ENCODE measurements around the gene STARD13.

STARD13 gene

DNA sequence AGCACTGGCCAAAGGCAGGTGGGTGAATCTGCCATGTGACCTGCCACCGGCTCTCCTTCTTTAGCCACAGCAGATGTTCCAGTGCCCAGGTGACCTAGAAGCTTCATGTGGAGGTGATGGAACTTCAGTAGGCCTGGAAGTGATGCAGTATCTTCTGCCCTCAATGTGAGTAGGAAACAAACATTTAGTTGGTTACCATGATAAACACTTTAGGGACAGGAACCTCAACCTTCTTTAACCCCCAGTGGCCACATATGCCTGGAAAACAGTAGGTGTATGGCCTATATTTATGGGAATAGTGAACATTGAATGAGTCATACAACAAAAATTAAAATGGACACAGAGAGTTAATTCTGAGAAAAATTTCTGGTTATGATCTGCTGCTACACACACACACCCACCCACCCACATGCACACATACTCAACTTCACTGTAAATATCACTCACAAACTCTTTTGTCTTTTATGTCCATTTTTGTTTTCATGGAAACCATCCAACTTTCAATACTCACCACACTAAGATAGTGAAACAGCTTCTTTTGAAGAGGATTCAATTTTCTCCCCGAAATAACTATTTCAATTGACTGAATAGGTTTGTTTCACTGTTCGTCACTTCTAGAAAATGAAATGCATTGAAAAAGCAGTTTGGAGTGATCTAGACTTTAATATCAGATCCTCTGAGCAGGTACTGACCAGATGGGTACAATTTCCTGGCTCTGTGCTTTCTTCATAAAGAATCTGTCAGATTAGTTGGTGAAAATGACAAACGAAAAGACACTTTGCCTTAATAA, 97.3 kb downstream of the STARD13 start:
- Histone ChIP-seq H3K27ac (ENCODE audit: low read length) (no peak overlapping the region), H3K36me3 (ENCODE audit: control insufficient read depth, insufficient read depth, low read length) (no peaks in the 10 kb centered on the region), H3K4me1 (ENCODE audit: control insufficient read depth, insufficient read depth, low read length) (peaks cover 3% of the 10 kb centered on the region), H3K4me3 (ENCODE audit: low read length) (no peak overlapping the region), H3K9me3 (ENCODE audit: control insufficient read depth, insufficient read depth, low read length) (no peaks in the 10 kb centered on the region), H3K27me3 (ENCODE audit: control insufficient read depth, insufficient read depth, low read length) (no peaks in the 10 kb centered on the region)
- WGBS (ENCODE audit: insufficient coverage, insufficient read length) = no CpG with 5 or more reads among the region's 4 CpGs
- DNase-seq (ENCODE audit: low read depth, low spot score) = no peak

DNA sequence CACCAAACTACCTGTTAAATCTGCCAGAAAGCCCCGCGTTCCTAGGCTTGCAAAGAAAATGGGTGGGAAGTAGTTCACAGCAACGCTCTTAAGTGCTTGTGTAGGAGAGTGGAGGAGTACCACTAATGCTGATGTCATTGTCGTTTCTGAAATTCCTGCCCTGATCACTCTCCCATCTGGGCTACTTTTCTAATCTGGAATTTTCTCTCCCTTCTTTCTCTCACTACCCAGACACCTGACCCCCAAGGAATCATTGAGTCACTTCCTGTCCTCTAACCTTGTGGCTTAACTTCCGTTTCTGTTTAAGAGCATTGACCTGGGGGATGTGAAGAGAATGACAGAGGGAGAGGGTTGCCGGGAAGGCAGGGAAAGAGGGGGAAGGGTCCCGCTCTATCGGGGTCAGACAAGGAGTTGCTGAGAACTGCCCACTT, 98.7 kb downstream of the STARD13 start:
- peaks cover 3% of the 10 kb centered on the region for H3K4me1 ChIP-seq (ENCODE audit: control insufficient read depth, insufficient read depth, low read length)
- no peak for DNase-seq (ENCODE audit: low read depth, low spot score)
- no peak overlapping the region for H3K27ac ChIP-seq (ENCODE audit: low read length)
- no peaks in the 10 kb centered on the region for H3K9me3 ChIP-seq (ENCODE audit: control insufficient read depth, insufficient read depth, low read length)
- H3K27me3 ChIP-seq (ENCODE audit: control insufficient read depth, insufficient read depth, low read length) = peaks cover 2% of the 10 kb centered on the region; the same call in 1 of the 2 replicates
- no CpG with 5 or more reads among the region's 8 CpGs for WGBS (ENCODE audit: insufficient coverage, insufficient read length)
- no peaks in the 10 kb centered on the region for H3K36me3 ChIP-seq (ENCODE audit: control insufficient read depth, insufficient read depth, low read length)
- H3K4me3 ChIP-seq (ENCODE audit: low read length) = no peak overlapping the region

DNA sequence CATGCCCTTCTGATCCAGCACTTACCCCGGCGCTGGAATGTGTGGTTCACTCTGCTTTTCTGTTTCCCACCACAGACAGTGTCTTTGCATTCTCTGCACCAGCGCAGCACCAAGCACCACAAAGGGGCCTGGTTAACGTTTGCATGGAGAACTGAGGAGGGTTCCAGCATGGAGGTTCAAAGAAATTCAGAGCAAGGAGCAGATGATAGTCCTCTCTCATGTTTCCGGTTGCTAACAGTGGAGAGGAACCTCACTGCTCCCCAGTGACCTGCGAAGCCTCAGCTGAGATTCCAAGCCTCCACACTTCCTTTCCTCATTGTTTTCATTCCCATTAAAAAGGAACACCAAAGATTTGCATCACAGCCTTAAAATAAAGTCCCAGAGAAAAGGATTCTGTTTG, 99.7 kb downstream of the STARD13 start:
- no peaks in the 10 kb centered on the region for H3K36me3 ChIP-seq (ENCODE audit: control insufficient read depth, insufficient read depth, low read length)
- H3K4me3 ChIP-seq (ENCODE audit: low read length) = no peak overlapping the region
- H3K4me1 ChIP-seq (ENCODE audit: control insufficient read depth, insufficient read depth, low read length) = peaks cover 3% of the 10 kb centered on the region
- H3K27me3 ChIP-seq (ENCODE audit: control insufficient read depth, insufficient read depth, low read length) = peaks cover 4% of the 10 kb centered on the region; the same call in 1 of the 2 replicates
- WGBS (ENCODE audit: insufficient coverage, insufficient read length) = no CpG with 5 or more reads among the region's 6 CpGs
- no peaks in the 10 kb centered on the region for H3K9me3 ChIP-seq (ENCODE audit: control insufficient read depth, insufficient read depth, low read length)
- no peak for DNase-seq (ENCODE audit: low read depth, low spot score)
- no peak overlapping the region for H3K27ac ChIP-seq (ENCODE audit: low read length)

DNA sequence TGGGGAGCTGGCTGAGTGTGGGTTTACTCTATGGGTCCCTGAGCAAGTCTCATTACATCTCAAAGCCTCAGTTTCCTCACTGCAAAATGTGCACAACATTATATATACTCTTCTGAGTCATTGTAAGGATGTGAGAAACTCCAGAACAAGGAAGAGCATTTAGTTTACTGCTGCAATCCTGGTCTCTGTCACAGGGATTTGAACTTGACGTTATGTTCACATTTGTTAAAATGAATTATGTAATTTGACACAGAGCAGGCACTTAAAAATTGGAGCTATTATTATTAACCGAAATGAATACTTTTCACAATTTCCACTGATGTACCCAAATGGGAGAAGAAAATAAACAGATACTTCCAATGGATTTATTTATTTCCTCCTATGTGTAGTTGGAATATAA, 101.0 kb downstream of the STARD13 start:
- Histone ChIP-seq H3K9me3 (ENCODE audit: control insufficient read depth, insufficient read depth, low read length) (no peaks in the 10 kb centered on the region), H3K4me1 (ENCODE audit: control insufficient read depth, insufficient read depth, low read length) (peaks cover 4% of the 10 kb centered on the region), H3K36me3 (ENCODE audit: control insufficient read depth, insufficient read depth, low read length) (no peaks in the 10 kb centered on the region), H3K27me3 (ENCODE audit: control insufficient read depth, insufficient read depth, low read length) (peaks cover 4% of the 10 kb centered on the region; the same call in 1 of the 2 replicates), H3K4me3 (ENCODE audit: low read length) (no peak overlapping the region), H3K27ac (ENCODE audit: low read length) (no peak overlapping the region)
- no CpG with 5 or more reads among the region's 2 CpGs for WGBS (ENCODE audit: insufficient coverage, insufficient read length)
- no peak for DNase-seq (ENCODE audit: low read depth, low spot score)

GRCh38 chr13:33184112-33184490, 101.5 kb downstream of the STARD13 start:
- Histone ChIP-seq H3K9me3 (ENCODE audit: control insufficient read depth, insufficient read depth, low read length) (no peaks in the 10 kb centered on the region), H3K4me1 (ENCODE audit: control insufficient read depth, insufficient read depth, low read length) (peaks cover 4% of the 10 kb centered on the region), H3K36me3 (ENCODE audit: control insufficient read depth, insufficient read depth, low read length) (no peaks in the 10 kb centered on the region), H3K4me3 (ENCODE audit: low read length) (no peak overlapping the region), H3K27ac (ENCODE audit: low read length) (no peak overlapping the region), H3K27me3 (ENCODE audit: control insufficient read depth, insufficient read depth, low read length) (peaks cover 4% of the 10 kb centered on the region; the same call in 1 of the 2 replicates)
- DNase-seq (ENCODE audit: low read depth, low spot score) = no peak
- WGBS (ENCODE audit: insufficient coverage, insufficient read length) = no CpG with 5 or more reads among the region's 2 CpGs

GRCh38 chr13:33183431-33184111, 102.0 kb downstream of the STARD13 start:
- Histone ChIP-seq H3K27me3 (ENCODE audit: control insufficient read depth, insufficient read depth, low read length) (peaks cover 4% of the 10 kb centered on the region; the same call in 1 of the 2 replicates), H3K27ac (ENCODE audit: low read length) (no peak overlapping the region), H3K4me1 (ENCODE audit: control insufficient read depth, insufficient read depth, low read length) (peaks cover 4% of the 10 kb centered on the region), H3K4me3 (ENCODE audit: low read length) (no peak overlapping the region), H3K9me3 (ENCODE audit: control insufficient read depth, insufficient read depth, low read length) (no peaks in the 10 kb centered on the region), H3K36me3 (ENCODE audit: control insufficient read depth, insufficient read depth, low read length) (no peaks in the 10 kb centered on the region)
- DNase-seq (ENCODE audit: low read depth, low spot score) = no peak
- no CpG with 5 or more reads among the region's 3 CpGs for WGBS (ENCODE audit: insufficient coverage, insufficient read length)

GRCh38 chr13:33182729-33183128, 102.8 kb downstream of the STARD13 start:
- no peaks in the 10 kb centered on the region for H3K9me3 ChIP-seq (ENCODE audit: control insufficient read depth, insufficient read depth, low read length)
- no peak for DNase-seq (ENCODE audit: low read depth, low spot score)
- WGBS (ENCODE audit: insufficient coverage, insufficient read length) = no CpG with 5 or more reads among the region's 9 CpGs
- peaks cover 4% of the 10 kb centered on the region for H3K4me1 ChIP-seq (ENCODE audit: control insufficient read depth, insufficient read depth, low read length)
- H3K27me3 ChIP-seq (ENCODE audit: control insufficient read depth, insufficient read depth, low read length) = peaks cover 5% of the 10 kb centered on the region; the same call in 1 of the 2 replicates
- H3K36me3 ChIP-seq (ENCODE audit: control insufficient read depth, insufficient read depth, low read length) = no peaks in the 10 kb centered on the region
- no peak overlapping the region for H3K27ac ChIP-seq (ENCODE audit: low read length)
- H3K4me3 ChIP-seq (ENCODE audit: low read length) = no peak overlapping the region

DNA sequence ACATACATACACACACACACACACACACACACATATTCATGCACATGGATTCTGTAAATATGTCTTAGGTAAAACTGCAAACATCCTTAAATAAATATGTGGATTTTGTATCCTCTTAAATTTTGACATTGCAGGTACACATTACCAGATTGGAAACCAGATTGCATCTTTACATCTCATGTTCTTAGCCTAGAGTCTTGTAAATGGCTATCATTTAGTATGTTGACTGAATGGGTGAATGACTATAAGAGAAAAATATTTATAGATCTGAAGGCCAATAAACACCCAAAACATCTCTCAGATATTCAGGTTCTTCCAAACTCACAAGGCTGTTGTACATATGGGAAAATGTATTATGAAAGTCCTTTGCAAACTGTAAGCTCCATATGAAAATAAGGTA, 104.3 kb downstream of the STARD13 start:
- Histone ChIP-seq H3K4me3 (ENCODE audit: low read length) (no peak overlapping the region), H3K9me3 (ENCODE audit: control insufficient read depth, insufficient read depth, low read length) (no peaks in the 10 kb centered on the region), H3K27me3 (ENCODE audit: control insufficient read depth, insufficient read depth, low read length) (peaks cover 5% of the 10 kb centered on the region; the same call in 1 of the 2 replicates), H3K4me1 (ENCODE audit: control insufficient read depth, insufficient read depth, low read length) (peaks cover 4% of the 10 kb centered on the region), H3K27ac (ENCODE audit: low read length) (no peak overlapping the region), H3K36me3 (ENCODE audit: control insufficient read depth, insufficient read depth, low read length) (no peaks in the 10 kb centered on the region)
- no peak for DNase-seq (ENCODE audit: low read depth, low spot score)

- peaks cover 5% of the 10 kb centered on the region; the same call in 1 of the 2 replicates for H3K27me3 ChIP-seq (ENCODE audit: control insufficient read depth, insufficient read depth, low read length)
- H3K36me3 ChIP-seq (ENCODE audit: control insufficient read depth, insufficient read depth, low read length) = no peaks in the 10 kb centered on the region
- no peak overlapping the region for H3K4me3 ChIP-seq (ENCODE audit: low read length)
- no CpG with 5 or more reads among the region's 5 CpGs for WGBS (ENCODE audit: insufficient coverage, insufficient read length)
- H3K9me3 ChIP-seq (ENCODE audit: control insufficient read depth, insufficient read depth, low read length) = no peaks in the 10 kb centered on the region
- peaks cover 1% of the 10 kb centered on the region; the same call in 1 of the 2 replicates for H3K4me1 ChIP-seq (ENCODE audit: control insufficient read depth, insufficient read depth, low read length)
- H3K27ac ChIP-seq (ENCODE audit: low read length) = no peak overlapping the region
- DNase-seq (ENCODE audit: low read depth, low spot score) = no peak
Observed at GRCh38 chr13:33180122-33180804, 105.3 kb downstream of the STARD13 start.

DNA sequence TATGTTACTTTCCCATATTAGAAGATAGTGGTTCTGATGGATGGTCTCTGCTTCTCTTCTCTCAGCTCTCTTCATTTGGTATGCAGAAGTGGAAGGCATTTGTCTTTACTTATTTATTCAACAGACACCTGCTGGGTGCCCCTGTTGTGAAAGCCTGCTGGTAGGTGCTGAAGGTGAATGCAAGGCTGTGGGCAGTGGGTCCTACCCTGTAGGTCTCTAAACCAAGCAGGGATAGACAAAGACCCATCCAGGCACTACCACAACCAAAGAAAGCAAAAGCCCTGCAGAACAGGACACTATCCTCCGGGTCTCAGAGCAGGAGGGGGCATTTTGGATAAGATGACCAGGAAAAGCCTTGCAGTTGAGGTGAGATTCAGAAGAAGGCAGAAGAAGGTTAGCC, 106.1 kb downstream of the STARD13 start:
- Histone ChIP-seq H3K27ac (ENCODE audit: low read length) (no peak overlapping the region), H3K27me3 (ENCODE audit: control insufficient read depth, insufficient read depth, low read length) (peaks cover 5% of the 10 kb centered on the region; the same call in 1 of the 2 replicates), H3K36me3 (ENCODE audit: control insufficient read depth, insufficient read depth, low read length) (no peaks in the 10 kb centered on the region), H3K4me3 (ENCODE audit: low read length) (no peak overlapping the region), H3K4me1 (ENCODE audit: control insufficient read depth, insufficient read depth, low read length) (peaks cover 1% of the 10 kb centered on the region; the same call in 1 of the 2 replicates), H3K9me3 (ENCODE audit: control insufficient read depth, insufficient read depth, low read length) (no peaks in the 10 kb centered on the region)
- DNase-seq (ENCODE audit: low read depth, low spot score) = no peak
- no CpG with 5 or more reads among the region's 1 CpG for WGBS (ENCODE audit: insufficient coverage, insufficient read length)

Measured in iPS DF 6.9 (cell line).